ENCODE measurements around the gene NTNG2. TPM values are rescaled to one million over a fixed set of nuclear protein-coding genes. Genes with fewer than 3 reads are reported as not detected.

The NTNG2 gene
- total and polyA plus RNA-seq, 10 of the 15 experiments (the other 5 are each of a cell fraction or from before 2014, with no cell fraction given): 0.37 to 0.79 (median 0.45) TPM; not detected in 6

DNA sequence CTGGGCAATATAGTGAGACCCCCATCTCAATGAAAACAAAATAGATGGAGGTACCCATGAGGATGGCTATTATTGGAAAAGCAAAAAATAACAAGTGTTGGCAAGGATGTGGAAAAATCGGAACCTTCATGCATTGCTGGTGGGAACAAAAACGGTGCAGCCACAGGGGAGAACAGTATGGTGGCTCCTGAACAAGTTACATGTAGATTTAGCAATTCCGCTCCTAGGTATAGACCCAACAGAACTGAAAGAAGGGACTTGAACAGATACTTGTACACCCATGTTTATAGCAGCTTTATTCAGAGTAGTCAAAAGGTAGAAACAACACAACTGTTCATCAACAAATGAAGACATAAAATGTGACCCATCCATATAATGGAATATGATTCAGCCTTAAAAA is 43.0 kb downstream of the NTNG2 start:
- Histone ChIP-seq H3K4me1 (ENCODE audit: control insufficient read depth, insufficient read depth, low read length) (no peaks in the 10 kb centered on the region), H3K9ac (ENCODE audit: control insufficient read depth, insufficient read depth, low read length) (no peak overlapping the region), H2AFZ (ENCODE audit: control insufficient read depth, low read depth, low read length) (no peak overlapping the region), H3K9me3 (replicated peaks; ENCODE audit: control insufficient read depth, insufficient read depth, low read length) (no peaks in the 10 kb centered on the region), H3K4me2 (ENCODE audit: control insufficient read depth, insufficient read depth) (no peak overlapping the region), H3K79me2 (ENCODE audit: control insufficient read depth, insufficient read depth, low read length) (no peaks in the 10 kb centered on the region), H3K36me3 (ENCODE audit: control insufficient read depth in 2 of 2, insufficient read depth in 2 of 2, low read length in 1 of 2) (no peaks in the 10 kb centered on the region), H4K20me1 (ENCODE audit: control insufficient read depth, insufficient read depth) (no peaks in the 10 kb centered on the region; the same call in 1 of the 2 replicates), H3K4me3 (no peak overlapping the region), H3K27me3 (replicated peaks in 1 of 2; ENCODE audit: control insufficient read depth in 2 of 2, insufficient read depth in 2 of 2, low read length in 1 of 2) (peaks cover 0 to 5% of the 10 kb centered on the region in 2 experiments; a peak in 3 of 4 replicates), H3K27ac (ENCODE audit: control insufficient read depth, insufficient read depth) (no peak overlapping the region)
- RAD21 ChIA-PET (ENCODE audit: unreplicated experiment): no interaction called here
- FAIRE-seq (no peak), ATAC-seq (no peak), DNase-seq (ENCODE audit: low read depth, low spot score) (no peak)
- intact Hi-C loops (cut with micrococcal nuclease; ENCODE audit: unreplicated experiment) (no loop called here), in situ Hi-C loops (cut with MboI) (no loop called here)
- POLR2A ChIA-PET: no interaction called here
- WGBS (ENCODE audit: insufficient coverage, insufficient replicate concordance, low lambda C conversion rate, missing lambda C conversion rate): 27% methylated on average over 3 of the region's 3 CpGs
- TF ChIP-seq RUNX3 (IDR thresholded peaks at IDR 0.05; ENCODE audit: low read length): no peak
- no peak for TF ChIP-seq NFYB (IDR thresholded peaks at IDR 0.05; ENCODE audit: insufficient read depth, low read depth, low read length)
- TF ChIP-seq, protein P1, sequence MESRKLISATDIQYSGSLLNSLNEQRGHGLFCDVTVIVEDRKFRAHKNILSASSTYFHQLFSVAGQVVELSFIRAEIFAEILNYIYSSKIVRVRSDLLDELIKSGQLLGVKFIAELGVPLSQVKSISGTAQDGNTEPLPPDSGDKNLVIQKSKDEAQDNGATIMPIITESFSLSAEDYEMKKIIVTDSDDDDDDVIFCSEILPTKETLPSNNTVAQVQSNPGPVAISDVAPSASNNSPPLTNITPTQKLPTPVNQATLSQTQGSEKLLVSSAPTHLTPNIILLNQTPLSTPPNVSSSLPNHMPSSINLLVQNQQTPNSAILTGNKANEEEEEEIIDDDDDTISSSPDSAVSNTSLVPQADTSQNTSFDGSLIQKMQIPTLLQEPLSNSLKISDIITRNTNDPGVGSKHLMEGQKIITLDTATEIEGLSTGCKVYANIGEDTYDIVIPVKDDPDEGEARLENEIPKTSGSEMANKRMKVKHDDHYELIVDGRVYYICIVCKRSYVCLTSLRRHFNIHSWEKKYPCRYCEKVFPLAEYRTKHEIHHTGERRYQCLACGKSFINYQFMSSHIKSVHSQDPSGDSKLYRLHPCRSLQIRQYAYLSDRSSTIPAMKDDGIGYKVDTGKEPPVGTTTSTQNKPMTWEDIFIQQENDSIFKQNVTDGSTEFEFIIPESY (IDR thresholded peaks at IDR 0.05): no peak
- CTCF ChIA-PET: no interaction called here
- BruUV-seq (replicated peaks): no TSS peak
- SMC1A ChIA-PET (ENCODE audit: uncharacterized antibody, unreplicated experiment): no interaction called here

DNA sequence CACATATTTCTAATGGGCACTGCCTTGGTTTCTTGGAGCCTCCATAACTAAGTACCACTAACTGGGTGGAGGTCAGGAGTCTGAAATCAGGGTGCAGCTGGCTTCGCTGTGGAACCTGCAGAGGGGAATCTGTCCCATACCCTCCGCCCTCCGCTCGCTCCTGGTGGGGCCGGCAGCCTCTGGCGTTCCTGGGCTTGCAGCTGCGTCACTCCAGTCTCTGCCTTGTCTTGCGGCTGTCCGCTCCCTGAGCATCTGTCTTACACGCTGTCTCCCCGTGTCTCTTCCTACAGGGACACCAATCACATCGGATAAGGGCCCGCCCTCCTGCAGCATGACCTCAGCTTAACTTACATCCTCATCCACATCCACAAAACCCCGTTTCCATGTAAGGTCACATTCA is 45.4 kb downstream of the NTNG2 start:
- in situ Hi-C loops (cut with MboI): no loop called here
- TF ChIP-seq POLR2AphosphoS2 (IDR thresholded peaks at IDR 0.05; ENCODE audit: low read depth, low read length): no peak
- no peak for TF ChIP-seq RELA (IDR thresholded peaks at IDR 0.05; ENCODE audit: borderline replicate concordance, partially characterized antibody)
- BruUV-seq (replicated peaks): no TSS peak
- no peak overlapping the region for H2AFZ ChIP-seq (ENCODE audit: control insufficient read depth, low read depth, low read length)
- H3K9ac ChIP-seq (ENCODE audit: control insufficient read depth, insufficient read depth, low read length): no peak overlapping the region
- H3K27ac ChIP-seq (ENCODE audit: control insufficient read depth, insufficient read depth): no peak overlapping the region
- WGBS (ENCODE audit: insufficient coverage, insufficient replicate concordance, low lambda C conversion rate, missing lambda C conversion rate): 64% methylated on average over 14 of the region's 14 CpGs
- no peaks in the 10 kb centered on the region for H3K79me2 ChIP-seq (ENCODE audit: control insufficient read depth, insufficient read depth, low read length)
- no peaks in the 10 kb centered on the region for H3K9me3 ChIP-seq (replicated peaks; ENCODE audit: control insufficient read depth, insufficient read depth, low read length)
- POLR2A ChIA-PET: no interaction called here
- SMC1A ChIA-PET (ENCODE audit: uncharacterized antibody, unreplicated experiment): no interaction called here
- H3K4me1 ChIP-seq (ENCODE audit: control insufficient read depth, insufficient read depth, low read length): no peaks in the 10 kb centered on the region
- ATAC-seq (no peak), FAIRE-seq (no peak), DNase-seq (ENCODE audit: low read depth, low spot score) (no peak)
- H3K27me3 ChIP-seq (replicated peaks in 1 of 2; ENCODE audit: control insufficient read depth in 2 of 2, insufficient read depth in 2 of 2, low read length in 1 of 2): peaks cover 0 to 5% of the 10 kb centered on the region in 2 experiments; a peak in 2 of 4 replicates
- RAD21 ChIA-PET (ENCODE audit: unreplicated experiment): no interaction called here
- CTCF ChIA-PET: no interaction called here
- no peaks in the 10 kb centered on the region for H3K36me3 ChIP-seq (ENCODE audit: control insufficient read depth in 2 of 2, insufficient read depth in 2 of 2, low read length in 1 of 2)
- H3K4me3 ChIP-seq: no peak overlapping the region
- no peaks in the 10 kb centered on the region for H4K20me1 ChIP-seq (ENCODE audit: control insufficient read depth, insufficient read depth)
- intact Hi-C loops (cut with micrococcal nuclease; ENCODE audit: unreplicated experiment): no loop called here
- H3K4me2 ChIP-seq (ENCODE audit: control insufficient read depth, insufficient read depth): no peak overlapping the region
